ENCODE results near the gene SMDT1.
"Not testable (repeated sequence)": the region's sequence is repeated elsewhere in the genome, so short reads cannot be mapped to it uniquely, and the experiment has no call there.

SMDT1 gene

GRCh38 chr22:42070517-42071422, 8.7 kb upstream of the SMDT1 start, which contains the start of gene NAGA:
NAGA (minus strand) TSS chr22:42070812; CDS start chr22:42070297, 515 bp downstream.
- peak; percentile 94 for DNase-seq (ENCODE audit: low read depth)

- not testable (repeated sequence) for DNase-seq (ENCODE audit: low read depth)
These were observed 8.0 kb upstream of the SMDT1 start for GRCh38 chr22:42071508-42071907.

GRCh38 chr22:42072606-42073330, 6.7 kb upstream of the SMDT1 start:
- DNase-seq (ENCODE audit: low read depth): no peak

- no peak for DNase-seq (ENCODE audit: low read depth)
These were observed 5.9 kb upstream of the SMDT1 start for GRCh38 chr22:42073621-42074041.

- DNase-seq (ENCODE audit: low read depth): peak; percentile 18
These were observed 5.2 kb upstream of the SMDT1 start, which contains the start of gene PHETA2 for GRCh38 chr22:42074132-42074811. PHETA2 (plus strand) TSS chr22:42074248; CDS start chr22:42077294, 3,046 bp downstream.

- DNase-seq (ENCODE audit: low read depth): no peak
These were observed 4.4 kb upstream of the SMDT1 start for GRCh38 chr22:42074846-42075676.

- no peak for DNase-seq (ENCODE audit: low read depth)
These were observed 2.6 kb upstream of the SMDT1 start for GRCh38 chr22:42076764-42077485.

- DNase-seq (ENCODE audit: low read depth): no peak
These were observed 1.9 kb upstream of the SMDT1 start for GRCh38 chr22:42077486-42078125.

GRCh38 chr22:42078469-42079318, 806 bp upstream of the SMDT1 start:
- DNase-seq (ENCODE audit: low read depth): no peak

GRCh38 chr22:42080287-42080686, 787 bp downstream of the SMDT1 start:
- DNase-seq (ENCODE audit: low read depth): peak; percentile 23

- no peak for DNase-seq (ENCODE audit: low read depth)
These were observed 3.6 kb downstream of the SMDT1 start for GRCh38 chr22:42083119-42083518.

GRCh38 chr22:42084874-42085273, 5.4 kb downstream of the SMDT1 start:
- DNase-seq (ENCODE audit: low read depth): no peak

GRCh38 chr22:42086051-42086450, 6.6 kb downstream of the SMDT1 start:
- no peak for DNase-seq (ENCODE audit: low read depth)

GRCh38 chr22:42090596-42091454, 11.3 kb downstream of the SMDT1 start, which contains the start of gene NDUFA6:
NDUFA6 (minus strand) TSS chr22:42090772; CDS start chr22:42090744, 28 bp downstream.
- DNase-seq (ENCODE audit: low read depth): peak; percentile 98

GRCh38 chr22:42091455-42091782, 11.9 kb downstream of the SMDT1 start:
- no peak for DNase-seq (ENCODE audit: low read depth)

GRCh38 chr22:42101199-42101598, 21.7 kb downstream of the SMDT1 start:
- DNase-seq (ENCODE audit: low read depth): no peak

- DNase-seq (ENCODE audit: low read depth): not testable (repeated sequence)
These were observed 24.9 kb downstream of the SMDT1 start for GRCh38 chr22:42104332-42104860.

GRCh38 chr22:42108848-42109247, 29.3 kb downstream of the SMDT1 start:
- DNase-seq (ENCODE audit: low read depth): no peak
